ENCODE data around the gene TOX4.

TOX4 gene

DNA sequence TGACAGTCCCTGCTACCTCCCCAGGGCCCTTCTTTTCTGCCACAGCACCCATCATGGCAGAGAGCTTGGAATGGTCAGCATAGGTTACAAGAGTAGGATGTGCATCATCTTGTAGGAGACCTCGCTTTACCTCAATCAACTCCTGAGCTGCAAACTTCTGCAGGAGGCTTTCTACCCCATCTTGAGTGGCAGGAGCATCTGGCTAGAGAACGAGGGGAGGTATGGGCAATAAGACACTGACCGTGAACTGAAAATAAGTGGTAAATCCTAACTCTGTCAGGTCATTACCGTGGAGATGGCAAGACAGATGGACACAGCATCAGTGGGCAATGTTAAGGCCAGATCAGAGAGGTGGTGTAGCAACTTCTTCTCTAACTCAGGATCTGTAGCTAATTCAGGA, 26.4 kb downstream of the TOX4 start:
- no peak for ATAC-seq
- DNase-seq, result no peak

DNA sequence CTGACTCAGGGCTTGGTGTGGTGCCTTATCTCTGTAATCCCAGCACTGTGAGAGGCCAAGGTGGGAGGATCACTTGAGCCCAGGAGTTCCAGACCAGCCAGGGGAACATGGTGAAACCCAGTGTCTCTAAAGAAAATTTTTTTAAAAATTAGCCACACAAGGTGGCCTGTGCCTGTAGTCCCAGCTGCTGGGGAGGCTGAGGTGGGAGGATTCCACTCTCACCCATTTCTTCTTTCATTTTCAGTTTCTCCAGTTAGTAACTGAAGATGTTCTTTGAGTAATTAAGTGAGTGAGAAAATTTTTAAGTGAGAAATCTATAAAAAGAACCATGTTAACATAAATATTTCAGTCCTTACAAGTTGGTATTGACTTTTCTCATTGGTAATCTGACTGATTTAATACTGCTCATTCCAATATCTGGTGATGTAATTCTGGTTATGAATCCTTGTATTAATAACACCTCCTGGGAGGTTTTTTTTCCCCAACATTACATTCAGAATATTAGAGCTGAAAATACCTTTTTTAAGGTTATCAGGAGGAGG, 28.1 kb downstream of the TOX4 start:
- peak; percentile 67 for ATAC-seq
- DNase-seq, result no peak

DNA sequence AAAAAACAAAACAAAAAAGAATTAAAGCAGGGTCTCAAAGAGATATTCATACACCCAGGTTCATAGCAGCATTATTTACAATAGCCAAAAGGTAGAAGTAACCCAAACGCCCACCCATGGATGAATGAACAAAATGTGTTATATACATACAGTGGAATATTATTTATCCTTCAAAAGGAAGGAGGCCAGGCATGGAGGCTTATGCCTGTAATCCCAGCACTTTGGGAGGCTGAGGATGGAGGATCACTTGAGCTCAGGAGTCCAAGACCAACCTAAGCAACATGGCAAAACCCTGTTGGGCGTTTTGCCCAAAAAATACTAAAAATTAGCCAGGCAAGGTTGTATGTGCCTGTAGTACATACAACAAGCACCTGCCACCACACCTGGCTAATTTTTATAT, 29.6 kb downstream of the TOX4 start:
- DNase-seq (no peak), ATAC-seq (no peak)

DNA sequence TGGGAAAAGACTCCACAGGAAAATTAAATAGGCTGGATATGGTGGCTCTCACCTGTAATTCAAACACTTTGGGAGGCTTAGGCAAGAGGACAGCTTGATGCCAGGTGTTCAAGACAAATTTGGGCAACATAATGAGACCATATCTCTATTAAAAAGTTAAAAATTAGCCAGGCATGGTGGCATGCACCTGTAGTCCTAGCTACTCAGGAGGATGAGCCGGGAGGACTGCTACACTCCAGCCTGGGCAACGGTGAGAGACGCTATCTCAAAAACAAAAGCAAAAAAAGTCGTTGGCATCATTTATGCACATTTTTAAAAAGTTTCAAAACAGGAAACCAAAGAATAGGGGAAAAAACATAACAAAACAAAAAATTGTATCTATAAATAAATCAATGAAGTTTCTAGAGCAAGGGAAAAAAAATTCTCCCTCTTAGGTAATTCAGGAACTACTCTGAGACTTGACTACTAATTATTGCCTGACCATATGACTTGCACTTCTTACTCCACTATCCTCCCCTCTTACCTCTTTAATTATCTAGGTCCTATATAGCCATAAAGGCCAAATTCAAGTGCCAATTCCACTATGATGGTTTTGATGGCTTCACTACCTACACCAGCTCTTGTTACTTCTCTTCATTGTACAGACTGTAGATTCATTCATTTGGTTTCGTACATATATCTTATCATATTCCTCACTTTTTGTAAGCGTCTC, 32.6 kb downstream of the TOX4 start:
- ATAC-seq, result no peak
- no peak for DNase-seq

DNA sequence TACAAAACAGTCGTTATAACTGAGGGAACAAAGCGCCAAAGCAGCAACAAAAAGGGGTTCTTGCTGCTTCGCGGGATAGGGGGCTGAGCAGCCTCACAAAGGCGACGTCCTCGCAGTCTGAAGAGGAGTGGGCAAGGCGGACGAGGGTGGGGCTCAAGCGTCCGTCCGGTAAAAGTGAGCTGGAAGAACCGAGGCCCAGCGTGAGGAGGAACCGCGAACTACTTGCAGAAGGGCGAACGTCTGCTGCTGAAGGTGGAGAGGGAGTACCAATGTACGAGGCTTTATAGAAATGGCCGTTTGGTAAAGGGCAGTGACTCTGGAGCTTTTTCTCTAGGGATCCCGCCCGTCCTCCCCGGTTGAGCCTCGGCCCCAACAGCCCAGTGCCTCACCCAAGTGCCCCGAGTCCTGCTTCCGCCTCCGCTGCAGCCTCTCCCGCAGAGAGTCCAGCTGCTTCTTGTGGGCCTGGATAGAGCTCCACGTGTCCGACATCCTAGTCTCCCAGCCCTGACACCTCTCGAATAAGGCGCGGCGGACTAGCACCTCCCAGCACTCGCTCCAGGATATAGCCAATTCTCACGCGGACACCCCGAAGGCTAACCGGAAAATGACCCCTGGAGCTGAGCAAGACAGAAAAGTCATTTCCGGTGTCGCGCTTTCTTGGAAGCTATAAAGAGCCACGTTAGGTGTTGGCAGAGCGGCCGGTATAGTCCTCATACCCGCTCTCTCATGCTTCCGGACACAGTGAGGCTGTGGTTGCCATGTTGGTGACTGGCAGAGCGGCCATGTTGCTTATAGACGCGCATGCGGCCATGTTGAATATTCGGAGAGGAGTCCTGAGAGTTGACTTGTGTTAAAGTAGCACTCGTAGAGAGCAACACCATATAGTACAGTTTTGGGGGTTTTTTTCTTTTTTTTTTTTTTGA, 34.0 kb downstream of the TOX4 start, which contains the start of gene METTL3:
TSS of gene METTL3 (minus strand) at position 606 of the 923 bp plus-strand sequence. CDS start at position 489, 117 bp downstream.
- peak; percentile 100 for ATAC-seq
- DNase-seq, result peak; percentile 89

DNA sequence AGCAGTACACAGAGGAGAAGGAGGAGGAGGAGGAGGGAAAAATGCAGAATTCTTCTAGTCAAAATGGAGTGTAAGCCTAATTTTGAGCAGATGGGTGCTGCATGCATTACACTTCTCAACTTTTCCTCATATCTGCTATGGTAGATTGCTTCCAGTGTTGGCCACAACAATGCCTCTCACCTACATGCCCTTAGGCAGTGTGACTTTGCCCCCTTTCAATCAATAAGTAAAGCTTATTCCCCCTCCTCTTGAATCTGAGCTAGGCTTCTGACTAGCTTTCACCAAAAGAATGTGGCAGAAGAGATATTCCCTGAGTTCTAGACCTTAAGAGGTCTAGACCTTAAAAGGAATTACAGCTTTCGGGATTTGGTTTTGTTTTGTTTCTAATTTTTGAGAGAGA, 37.3 kb downstream of the TOX4 start:
- no peak for ATAC-seq
- no peak for DNase-seq

DNA sequence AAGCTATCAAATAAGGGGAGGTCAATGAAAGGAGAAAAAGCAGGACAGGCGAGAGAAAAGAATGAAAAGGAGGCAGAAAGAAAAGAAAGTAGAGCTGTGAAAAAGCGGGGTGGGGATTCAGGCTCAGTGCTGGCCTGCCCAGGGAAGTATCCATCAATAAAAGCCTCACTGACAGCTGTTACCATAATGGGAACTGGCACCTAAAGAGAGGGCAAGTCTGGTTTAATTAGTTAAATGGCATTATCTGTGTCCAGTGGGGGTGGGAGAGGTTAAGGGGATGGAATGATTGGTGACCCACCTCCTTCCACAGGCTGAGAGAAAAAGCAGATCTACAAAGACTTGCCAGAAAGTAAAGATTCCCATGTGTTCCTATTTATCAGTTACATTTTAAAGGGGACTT, 41.7 kb downstream of the TOX4 start:
- no peak for ATAC-seq

DNA sequence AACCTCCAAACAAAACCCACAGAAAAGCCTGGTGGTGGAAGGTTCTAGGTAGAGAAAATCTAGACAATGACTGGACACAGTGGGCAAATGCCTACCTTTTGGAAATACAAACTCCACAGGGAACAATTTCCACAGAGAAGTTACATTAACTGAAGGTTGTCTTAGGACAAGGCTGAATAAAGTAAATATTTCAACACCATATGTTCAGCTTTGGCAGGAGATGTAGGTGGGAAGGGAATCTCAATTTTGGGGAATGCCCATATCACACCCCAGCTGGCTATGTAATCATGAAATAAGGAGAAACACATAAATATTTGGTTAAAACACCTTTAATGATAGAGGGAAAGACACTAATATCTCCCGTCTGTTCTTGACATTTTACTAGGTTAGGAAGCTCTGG, 43.8 kb downstream of the TOX4 start:
- DNase-seq (no peak), ATAC-seq (no peak)

More for the DNA sequence above, 41.7 kb downstream of the TOX4 start:
- DNase-seq, result no peak

DNA sequence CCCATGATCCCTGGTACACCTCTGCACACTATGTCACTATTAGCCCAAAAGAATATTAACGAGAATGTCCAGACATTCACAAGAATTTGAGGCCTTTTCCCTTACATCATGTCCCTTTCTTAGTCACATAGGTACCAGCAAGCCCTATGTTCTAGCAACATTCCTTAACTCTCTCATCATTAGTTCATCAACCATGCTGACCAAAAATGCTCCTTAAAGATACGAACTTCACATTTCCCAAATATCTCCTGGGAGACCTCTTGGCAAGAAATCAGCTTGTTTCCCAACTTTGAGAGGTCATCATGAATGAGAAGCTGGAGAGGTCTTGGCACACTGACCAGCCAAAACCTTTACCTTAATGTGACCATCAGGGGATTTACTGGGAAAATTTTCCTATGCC, 44.5 kb downstream of the TOX4 start:
- ATAC-seq (no peak), DNase-seq (no peak)

DNA sequence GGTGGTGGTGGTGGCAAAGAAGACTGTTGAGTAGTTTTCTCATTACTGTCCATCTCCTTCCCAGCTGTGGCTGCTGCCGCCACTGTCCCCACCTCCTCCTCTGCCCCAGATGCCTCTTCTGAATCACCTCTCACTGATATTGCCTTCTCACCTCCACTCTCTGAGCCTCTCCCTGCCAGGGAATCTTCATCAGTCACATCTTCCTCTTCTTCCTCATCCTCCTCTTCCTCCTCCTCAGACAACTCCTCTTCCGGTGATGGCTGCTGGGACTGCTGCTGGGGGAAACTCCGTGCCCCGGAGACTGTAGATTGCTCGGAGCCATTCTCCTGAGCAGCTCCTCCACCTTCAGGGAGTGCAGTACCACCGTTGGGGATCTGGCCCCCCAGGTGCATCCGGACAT, 46.2 kb downstream of the TOX4 start:
- no peak for ATAC-seq
- no peak for DNase-seq

DNA sequence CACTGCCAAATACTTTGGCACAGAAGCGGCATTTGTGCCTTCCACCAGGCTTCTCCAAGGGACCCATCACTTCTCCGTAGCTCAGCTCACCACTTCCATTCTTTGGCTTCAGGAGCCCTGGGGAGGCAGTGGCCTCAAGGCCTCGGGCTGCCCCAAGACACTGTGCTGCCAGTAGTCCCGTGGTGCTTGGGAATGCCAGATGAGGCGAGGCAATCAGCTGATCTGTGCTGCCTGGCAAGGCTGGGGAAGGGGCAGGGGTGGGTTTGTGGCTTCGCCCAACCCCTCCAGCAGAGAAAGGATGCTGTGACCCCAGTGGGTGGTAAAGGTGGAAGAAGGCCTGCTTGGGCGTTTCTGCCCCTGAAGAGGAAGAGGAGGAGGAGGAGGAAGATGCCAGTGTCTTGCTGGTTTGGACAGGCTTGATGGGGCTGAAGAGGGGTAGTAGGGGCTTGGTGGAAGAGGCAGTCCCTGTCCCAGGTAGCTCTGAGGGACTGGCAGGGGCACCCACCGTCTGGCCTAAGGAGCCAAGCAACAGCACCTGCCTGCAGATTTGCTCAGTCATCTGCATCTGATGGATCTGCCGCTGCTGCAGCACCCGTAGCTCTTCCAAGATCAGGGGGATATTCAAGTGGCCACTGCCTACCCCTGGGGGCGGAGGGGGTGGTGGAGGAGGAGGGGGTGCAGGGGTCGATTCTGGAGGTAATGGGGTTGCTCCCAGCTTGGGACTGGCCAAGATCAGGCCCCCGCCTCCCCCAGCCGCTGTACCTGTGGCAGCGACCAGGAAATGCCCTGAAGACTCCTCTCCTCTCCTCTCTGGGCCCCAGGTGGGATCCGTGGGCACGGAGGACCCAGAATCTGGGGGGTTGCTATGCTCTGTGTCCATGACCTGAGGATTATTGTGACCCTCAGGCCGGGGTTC, 47.8 kb downstream of the TOX4 start:
- no peak for ATAC-seq

DNA sequence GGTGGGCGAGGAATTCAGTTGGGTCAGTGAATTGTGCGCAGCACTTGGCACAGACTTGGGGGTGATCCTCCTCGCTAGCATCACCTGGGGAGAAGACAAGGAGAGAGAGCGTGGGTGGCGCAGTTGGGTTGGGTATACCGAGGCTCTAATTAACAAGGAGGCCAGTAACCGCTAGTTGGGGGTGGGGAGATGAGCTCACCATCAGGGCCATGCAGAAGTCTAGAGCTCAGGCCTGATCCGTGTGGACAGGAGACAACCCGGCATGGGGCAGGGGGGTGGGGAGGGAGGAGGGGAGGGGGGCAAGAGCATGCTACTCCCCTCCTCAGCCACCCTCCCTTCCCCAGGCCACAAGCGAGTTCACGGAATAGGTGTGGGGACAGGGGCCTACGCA, 48.6 kb downstream of the TOX4 start:
- DNase-seq (no peak), ATAC-seq (no peak)

More for the DNA sequence above, 47.8 kb downstream of the TOX4 start:
- DNase-seq, result no peak

DNA sequence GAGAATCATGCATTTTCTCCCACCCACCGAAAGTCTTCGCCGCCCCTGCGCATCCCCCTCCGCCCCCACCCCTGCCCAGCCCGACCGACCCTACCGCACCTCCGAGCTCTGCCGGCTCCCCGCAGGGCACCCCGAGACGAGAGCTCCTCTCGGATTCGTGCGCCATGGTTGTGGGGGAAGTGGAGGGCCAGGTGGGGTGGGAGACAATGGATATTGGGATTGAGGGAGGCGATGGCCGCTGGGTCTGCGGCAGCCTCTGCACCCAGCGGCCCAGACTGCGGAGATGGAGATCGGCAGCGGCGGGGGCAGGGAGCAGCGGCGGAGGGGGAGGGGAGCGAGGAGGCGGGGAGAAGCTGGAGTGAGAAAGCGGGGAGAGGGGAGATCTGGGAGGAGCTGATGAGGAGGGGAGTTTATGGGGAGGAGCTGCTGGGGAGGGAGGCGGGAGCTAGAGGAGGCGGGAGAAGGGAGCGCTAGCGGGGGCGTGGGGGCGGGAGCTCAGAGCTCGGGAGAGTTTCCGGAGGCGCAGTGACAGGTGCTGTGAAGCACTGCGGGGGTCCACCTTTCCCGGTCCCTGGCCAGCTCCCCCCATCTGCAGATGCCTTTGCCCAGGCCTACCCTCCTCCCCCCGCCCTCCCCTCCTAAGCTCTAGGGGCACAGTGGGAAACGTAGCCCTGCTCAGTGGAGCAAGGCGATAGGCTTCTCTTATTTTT, 49.1 kb downstream of the TOX4 start, which contains the start of gene SALL2:
TSS of gene SALL2 (minus strand) at position 385 of the 710 bp plus-strand sequence. CDS start at position 166, 219 bp downstream.
- DNase-seq (peak; percentile 73), ATAC-seq (peak; percentile 81)

DNA sequence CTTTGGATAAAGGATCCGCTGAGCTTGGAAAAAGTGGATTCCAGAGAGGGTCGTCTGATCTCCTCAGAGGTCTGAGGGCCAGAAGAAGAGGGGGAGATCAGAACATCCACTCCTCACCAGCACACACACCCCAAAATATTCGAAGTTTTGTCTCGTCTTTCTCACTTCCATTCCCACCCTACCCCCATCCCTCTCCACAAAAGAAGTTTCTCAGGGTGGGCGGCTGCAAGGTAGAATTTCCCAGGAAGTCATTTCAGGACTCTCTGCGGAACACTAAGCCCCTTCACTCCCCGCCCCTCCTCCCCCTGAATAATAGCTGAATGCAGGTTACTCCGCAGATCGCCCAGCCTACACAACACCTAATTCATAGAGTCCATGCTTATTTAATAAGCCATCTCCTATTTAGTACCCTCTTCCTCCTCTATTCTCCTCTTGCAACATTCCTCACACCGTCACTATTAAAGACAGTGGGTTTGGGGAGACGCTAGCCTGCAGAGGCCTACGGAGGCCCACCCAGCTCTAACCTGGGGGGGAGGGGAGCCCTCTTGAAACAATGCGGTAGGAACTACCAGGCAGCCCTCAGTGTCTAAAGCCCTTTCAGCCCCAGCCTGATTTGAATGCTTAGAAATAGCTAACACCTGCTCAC, 49.8 kb downstream of the TOX4 start:
- no peak for DNase-seq
- ATAC-seq, result no peak

DNA sequence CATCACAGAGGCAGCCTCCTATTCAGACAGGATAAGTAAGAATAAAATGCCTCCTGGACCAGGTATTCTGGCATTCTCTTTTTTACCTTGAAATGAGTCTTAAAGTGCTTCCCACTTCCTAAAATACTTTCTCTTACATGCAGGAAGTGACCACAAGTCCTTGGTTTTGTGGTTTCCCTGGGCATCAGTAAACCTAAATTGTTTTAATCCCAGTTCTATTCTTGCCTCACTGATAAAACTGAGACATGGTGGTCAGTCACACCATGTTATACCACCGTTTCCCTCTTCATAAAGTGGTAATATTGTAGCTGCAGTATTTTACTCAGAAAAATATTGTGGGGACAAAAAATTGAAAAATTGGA, 50.3 kb downstream of the TOX4 start:
- ATAC-seq, result no peak
- DNase-seq, result no peak

DNA sequence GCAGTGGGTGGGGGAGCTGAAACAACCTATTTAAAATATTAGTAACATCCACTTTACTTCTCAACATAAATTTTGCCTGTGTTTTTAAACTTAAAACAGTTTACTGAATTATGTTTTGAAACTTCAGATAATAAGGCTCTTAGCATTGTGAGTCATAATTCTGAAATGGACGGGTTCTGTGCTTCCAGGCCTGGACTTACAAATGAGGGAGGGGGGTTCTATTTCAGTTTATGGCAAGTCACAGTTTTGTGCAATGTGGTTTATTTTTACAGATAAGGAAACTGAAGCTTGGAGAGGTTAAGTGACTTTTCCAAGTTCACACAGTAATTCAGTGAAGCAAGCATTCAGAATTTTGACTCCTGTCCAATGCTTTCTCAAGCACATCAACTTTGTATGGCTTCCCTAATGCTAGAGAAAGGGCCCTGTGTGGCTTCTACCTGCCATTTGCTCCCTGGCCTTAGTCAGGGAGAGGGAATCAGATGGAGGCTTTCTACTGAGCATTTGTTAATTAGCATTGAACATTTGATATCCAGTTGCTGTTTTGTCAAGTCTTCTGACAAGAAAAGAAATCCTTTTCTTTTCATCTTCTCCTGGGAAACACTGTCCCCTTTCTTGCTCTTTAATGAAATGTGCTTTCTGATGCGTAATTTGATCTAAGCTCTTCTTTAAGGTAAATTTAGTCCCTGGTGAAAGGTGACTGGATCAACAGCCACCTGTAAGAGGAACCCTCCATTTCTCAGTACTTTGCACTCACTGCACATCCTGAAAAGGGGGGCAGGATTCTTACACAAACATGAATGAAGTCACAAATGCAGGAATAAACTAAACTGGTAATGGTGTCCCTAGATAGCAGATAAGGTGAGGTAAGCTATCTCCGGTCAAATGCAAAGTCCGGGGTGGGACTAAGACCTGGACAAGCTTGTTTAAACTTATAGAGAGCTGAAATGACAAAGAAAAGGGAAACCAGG, 51.7 kb downstream of the TOX4 start:
- DNase-seq, result no peak
- ATAC-seq, result no peak

DNA sequence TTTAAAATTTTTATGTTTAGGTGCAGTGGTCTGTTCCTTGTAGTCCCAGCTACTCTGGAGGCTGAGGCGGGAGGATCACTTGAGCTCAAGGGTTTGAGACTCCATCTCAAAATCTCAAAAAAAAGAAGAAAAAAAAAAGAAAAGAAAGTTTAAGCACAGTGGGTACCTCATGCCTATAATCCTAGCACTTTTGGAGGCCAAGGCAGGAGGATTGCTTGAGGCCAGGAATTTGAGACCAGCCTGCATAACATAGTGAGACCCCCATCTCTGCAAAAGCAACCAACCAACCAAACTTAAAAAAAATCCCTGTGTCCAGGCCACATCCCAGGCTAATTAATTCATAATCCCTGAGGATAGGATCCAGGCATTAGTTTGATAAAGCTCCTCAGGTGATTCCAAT, 52.5 kb downstream of the TOX4 start:
- DNase-seq (no peak), ATAC-seq (no peak)

DNA sequence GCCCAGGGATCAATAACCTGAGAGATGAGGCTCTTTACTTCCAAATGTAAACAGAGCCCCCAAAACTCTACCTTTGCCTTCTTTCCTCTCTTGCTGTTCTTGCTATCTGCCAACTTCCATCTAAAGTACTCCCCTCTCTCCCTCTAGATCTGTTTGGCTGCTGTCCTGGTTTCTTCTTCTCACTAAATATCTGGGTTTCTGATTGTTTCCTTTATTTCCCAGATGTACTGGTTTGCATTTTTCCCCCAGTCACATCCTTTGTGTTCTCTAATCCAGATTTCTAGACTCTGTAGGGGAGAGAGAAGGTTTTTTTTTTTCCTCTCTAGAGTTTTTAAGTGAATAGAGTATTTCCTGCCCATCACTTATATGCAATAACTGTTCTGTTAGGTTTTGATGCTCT, 56.3 kb downstream of the TOX4 start:
- ATAC-seq, result no peak
- no peak for DNase-seq

DNA sequence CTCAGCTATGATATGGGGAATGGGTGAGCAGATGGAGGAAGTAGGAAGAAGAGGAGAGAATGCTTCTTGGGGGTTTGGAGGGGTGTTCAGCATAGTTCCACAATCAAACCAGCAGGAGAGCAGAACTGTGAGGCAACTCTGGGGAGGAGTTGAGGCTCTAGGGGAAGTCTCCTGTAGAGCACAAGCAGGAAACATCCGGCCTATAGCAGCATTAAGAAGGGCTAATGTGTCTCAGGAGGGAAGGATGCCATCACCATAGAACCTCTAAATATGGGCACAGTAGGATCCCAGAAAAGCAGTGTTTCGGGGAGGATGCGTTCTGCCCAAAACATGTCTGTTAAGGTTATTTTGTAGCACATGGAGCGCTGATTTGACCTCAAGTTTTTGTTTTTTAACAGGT, 57.6 kb downstream of the TOX4 start:
- no peak for DNase-seq
- ATAC-seq, result no peak

Measured in stimulated activated naive CD8-positive, alpha-beta T cell treated with anti-CD3 and anti-CD28 coated beads, Interleukin-15, Interleukin-2, amounts not matched to agents 100 U/mL and 50 U/mL, for 24 hours (primary cell).